H1 (cell line): Measurements from ENCODE around the gene DDX11. TPM values are rescaled to one million over a fixed set of nuclear protein-coding genes. Genes with fewer than 3 reads are reported as not detected.
A peak's percentile ranks its signal among the peaks of the same experiment; 100 is the strongest.

ENCODE experiments used
- CTCF ChIA-PET: fragments of 300-600 bp; sonication (Branson Sonifier 250); formaldehyde crosslinking; loops from one replicate; lab custom pipeline; 2021; ENCODE audit not compliant: partially characterized antibody; lab: Charles Lee
- POLR2A ChIA-PET: fragments of 300-600 bp; sonication (Branson Sonifier 250); formaldehyde crosslinking; loops from one replicate; lab custom pipeline; 2021; ENCODE audit warnings: inconsistent platforms; ENCODE audit not compliant: partially characterized antibody; lab: Charles Lee
- DNase-seq, 2 experiments: peaks; one replicate each; pipeline versions ENCODE4 v3.0.0 to v3.0.0-alpha.2; 2010 to 2022; ENCODE audit warnings: low spot score in 2 of 2, low read depth in 1 of 2, mixed read lengths in 1 of 2
- FAIRE-seq: peaks from 2 replicates; lab custom pipeline; 2011; peaks lifted over from hg19 to GRCh38; lab: Jason Lieb, UNC
- H2AFZ ChIP-seq: 2 replicates; pipeline ENCODE4 v1.8.1; 2012; ENCODE audit warnings: low read length, inconsistent platforms
- H2AK5ac ChIP-seq: 2 replicates; pipeline ENCODE4 v1.6.1; 2013; ENCODE audit warnings: low read depth, low read length
- H2BK120ac ChIP-seq: replicated peaks from 2 replicates; pipeline ENCODE3; 2013; ENCODE audit warnings: low read depth, low read length, inconsistent platforms
- H2BK12ac ChIP-seq: 2 replicates; pipeline ENCODE4 v1.6.1; 2013; ENCODE audit warnings: low read depth, low read length
- H2BK15ac ChIP-seq: 2 replicates; pipeline ENCODE4 v1.6.1; 2013; ENCODE audit warnings: low read length
- H2BK20ac ChIP-seq: 2 replicates; pipeline ENCODE4 v1.6.1; 2013; ENCODE audit warnings: low read length
- H2BK5ac ChIP-seq: 2 replicates; pipeline ENCODE4 v1.6.1; 2013; ENCODE audit warnings: low read depth, low read length
- H3K14ac ChIP-seq: 2 replicates; pipeline ENCODE4 v1.6.1; 2013; ENCODE audit warnings: inconsistent platforms; ENCODE audit not compliant: insufficient read length
- H3K18ac ChIP-seq: 2 replicates; pipeline ENCODE4 v1.6.1; 2013; ENCODE audit warnings: low read length; ENCODE audit errors: extremely low read depth
- H3K23ac ChIP-seq: 2 replicates; pipeline ENCODE4 v1.6.1; 2013; ENCODE audit warnings: inconsistent platforms; ENCODE audit not compliant: insufficient read length
- H3K23me2 ChIP-seq: 2 replicates; pipeline ENCODE4 v1.6.1; 2013; ENCODE audit warnings: low read depth, low read length
- H3K27ac ChIP-seq: 2 replicates; pipeline ENCODE4 v1.6.1; 2011; ENCODE audit warnings: low read depth, low read length, inconsistent platforms
- H3K27me3 ChIP-seq, 4 experiments: replicated peaks in 1 of 4; 1 replicate in 1 of 4; 2 replicates in 3 of 4; pipeline versions ENCODE4 v1.6.1 to v1.8.1; 2011 to 2013; ENCODE audit warnings: low read length in 3 of 4, mild to moderate bottlenecking in 3 of 4, inconsistent platforms in 2 of 4, mixed read lengths in 2 of 4, moderate library complexity in 1 of 4; ENCODE audit not compliant: control insufficient read depth in 3 of 4, insufficient read depth in 3 of 4; ENCODE audit errors: extremely low read depth in 1 of 4
- H3K36me3 ChIP-seq, 4 experiments: 2 replicates each; pipeline versions ENCODE4 v1.6.1 to v1.8.1; 2011 to 2013; ENCODE audit warnings: mild to moderate bottlenecking in 4 of 4, low read length in 3 of 4, moderate library complexity in 2 of 4, control low read depth in 1 of 4, inconsistent platforms in 1 of 4; ENCODE audit not compliant: insufficient read depth in 4 of 4, control insufficient read depth in 2 of 4
- H3K4ac ChIP-seq: replicated peaks from 2 replicates; pipeline ENCODE3; 2013; ENCODE audit warnings: low read length, low read depth, mixed read lengths, inconsistent platforms; ENCODE audit not compliant: insufficient read length
- H3K4me1 ChIP-seq, 4 experiments: replicated peaks in 1 of 4; 1 replicate in 1 of 4; 2 replicates in 3 of 4; pipeline versions ENCODE4 v1.6.1 to v1.8.1; 2011 to 2013; ENCODE audit warnings: low read length in 3 of 4, inconsistent platforms in 2 of 4, mixed read lengths in 1 of 4; ENCODE audit not compliant: insufficient read depth in 4 of 4, control insufficient read depth in 3 of 4
- H3K4me2 ChIP-seq, 2 experiments: 2 replicates each; pipeline versions ENCODE4 v1.6.1 to v1.8.1; 2011 to 2013; ENCODE audit warnings: low read depth in 2 of 2, low read length in 2 of 2, control low read depth in 1 of 2, inconsistent platforms in 1 of 2, mild to moderate bottlenecking in 1 of 2; ENCODE audit not compliant: insufficient read depth in 1 of 2
- H3K4me3 ChIP-seq, 4 experiments: fragments of 200-600, 300-600 bp in 1 of 4; sonication (generic), shearing (Covaris generic), sonication (Bioruptor Twin) in 1 of 4; 2 replicates each; pipeline versions ENCODE4 v1.5.1 to v1.8.1; 2011 to 2016; ENCODE audit warnings: low read length in 4 of 4, low read depth in 3 of 4, control low read depth in 2 of 4, inconsistent platforms in 2 of 4, mild to moderate bottlenecking in 2 of 4, mixed read lengths in 1 of 4, moderate library complexity in 1 of 4; ENCODE audit not compliant: insufficient read depth in 2 of 4; ENCODE audit errors: extremely low read depth in 1 of 4
- H3K56ac ChIP-seq: replicated peaks from 2 replicates; pipeline ENCODE3; 2013; ENCODE audit warnings: low read depth, mild to moderate bottlenecking, mixed read lengths, low read length, inconsistent platforms; ENCODE audit not compliant: insufficient read length
- H3K79me1 ChIP-seq: 2 replicates; pipeline ENCODE4 v1.6.1; 2013; ENCODE audit warnings: low read depth, low read length, control low read depth
- H3K79me2 ChIP-seq, 2 experiments: 2 replicates each; pipeline versions ENCODE4 v1.6.1 to v1.8.1; 2012 to 2013; ENCODE audit warnings: low read length in 2 of 2, mild to moderate bottlenecking in 2 of 2, inconsistent platforms in 1 of 2; ENCODE audit not compliant: insufficient read depth in 2 of 2, control insufficient read depth in 1 of 2
- H3K9ac ChIP-seq, 4 experiments: replicated peaks in 1 of 4; 1 replicate in 1 of 4; 2 replicates in 3 of 4; pipeline versions ENCODE4 v1.6.1 to v1.8.1; 2011 to 2013; ENCODE audit warnings: low read depth in 3 of 4, low read length in 3 of 4, control low read depth in 2 of 4, mild to moderate bottlenecking in 2 of 4, moderate library complexity in 2 of 4, inconsistent platforms in 1 of 4; ENCODE audit errors: extremely low read depth in 1 of 4
- H3K9me3 ChIP-seq, 2 experiments: 2 replicates each; pipeline versions ENCODE4 v1.6.1 to v1.8.1; 2012 to 2013; ENCODE audit warnings: mild to moderate bottlenecking in 2 of 2, moderate library complexity in 2 of 2, control low read depth in 1 of 2, inconsistent platforms in 1 of 2, low read depth in 1 of 2, low read length in 1 of 2, mixed read lengths in 1 of 2; ENCODE audit not compliant: insufficient read depth in 2 of 2
- H4K20me1 ChIP-seq, 2 experiments: replicated peaks in 1 of 2; 2 replicates each; pipeline versions ENCODE3 to v1.8.1; 2011 to 2013; ENCODE audit warnings: inconsistent platforms in 2 of 2, low read length in 2 of 2, mild to moderate bottlenecking in 1 of 2; ENCODE audit not compliant: insufficient read depth in 2 of 2, control insufficient read depth in 1 of 2
- H4K5ac ChIP-seq: 2 replicates; pipeline ENCODE4 v1.6.1; 2013; ENCODE audit warnings: low read length, low read depth, mixed read lengths, inconsistent platforms; ENCODE audit not compliant: insufficient read length
- H4K8ac ChIP-seq: 2 replicates; pipeline ENCODE4 v1.8.0; 2013; ENCODE audit warnings: mild to moderate bottlenecking, moderate library complexity, low read length, inconsistent platforms; ENCODE audit not compliant: insufficient read depth; ENCODE audit errors: extremely low read depth
- H4K91ac ChIP-seq: replicated peaks from 2 replicates; pipeline ENCODE3; 2013; ENCODE audit warnings: low read length, mixed read lengths, inconsistent platforms; ENCODE audit not compliant: insufficient read length
- BCL11A ChIP-seq, 2 experiments: IDR thresholded peaks; one replicate each; pipeline ENCODE4 v1.6.1; 2011; ENCODE audit warnings: low read depth in 2 of 2, low read length in 2 of 2, mild to moderate bottlenecking in 2 of 2
- BRCA1 ChIP-seq: IDR thresholded peaks from 2 replicates; pipeline ENCODE4 v1.6.1; 2012; ENCODE audit warnings: low read depth, low read length, improper control_type of control experiment
- CBX8 ChIP-seq: fragments of 300-800, 300-1000 bp; sonication (generic); IDR thresholded peaks from 2 replicates; pipeline ENCODE4 v1.7.1; 2016; ENCODE audit warnings: low read depth, low read length, borderline replicate concordance
- CHD1 ChIP-seq: IDR thresholded peaks from 2 replicates; pipeline ENCODE4 v1.6.1; 2012; ENCODE audit warnings: low read depth, low read length, improper control_type of control experiment
- CHD2 ChIP-seq: IDR thresholded peaks from 2 replicates; pipeline ENCODE4 v1.6.1; 2012; ENCODE audit warnings: low read length, improper control_type of control experiment
- GTF2F1 ChIP-seq: IDR thresholded peaks from 2 replicates; pipeline ENCODE4 v1.6.1; 2012; ENCODE audit warnings: low read depth, low read length, improper control_type of control experiment, borderline replicate concordance
- HDAC2 ChIP-seq, 2 experiments: fragments of 300-600 bp in 1 of 2; sonication (generic) in 1 of 2; IDR thresholded peaks; 2 replicates each; pipeline ENCODE4 v1.6.1; 2011 to 2012; ENCODE audit warnings: low read depth in 2 of 2, low read length in 2 of 2, mild to moderate bottlenecking in 2 of 2, moderate library complexity in 2 of 2, borderline replicate concordance in 1 of 2, inconsistent platforms in 1 of 2
- HDAC6 ChIP-seq: IDR thresholded peaks from one replicate; pipeline ENCODE4 v1.7.1; 2012; ENCODE audit warnings: low read depth, mild to moderate bottlenecking, inconsistent platforms, low read length, moderate library complexity
- KDM1A ChIP-seq: fragments of 200-600, 300-600 bp; sonication (generic); IDR thresholded peaks from 2 replicates; pipeline ENCODE4 v1.7.1; 2016; ENCODE audit warnings: mild to moderate bottlenecking, low read length, borderline replicate concordance
- RBBP5 ChIP-seq: IDR thresholded peaks from 2 replicates; pipeline ENCODE4 v1.7.1; 2012; ENCODE audit warnings: low read depth, mild to moderate bottlenecking, inconsistent platforms, low read length, moderate library complexity, borderline replicate concordance
- RXRA ChIP-seq: IDR thresholded peaks from 2 replicates; pipeline ENCODE4 v1.6.1; 2011; ENCODE audit warnings: low read depth, mild to moderate bottlenecking, low read length, moderate library complexity; ENCODE audit not compliant: insufficient read depth
- SIRT6 ChIP-seq: IDR thresholded peaks from one replicate; pipeline ENCODE4 v1.7.1; 2012; ENCODE audit warnings: low read length, inconsistent platforms
- SRF ChIP-seq: IDR thresholded peaks from 2 replicates; pipeline ENCODE4 v1.6.1; 2011; ENCODE audit warnings: mild to moderate bottlenecking, low read depth, low read length, moderate library complexity
- USF2 ChIP-seq: IDR thresholded peaks from 2 replicates; pipeline ENCODE4 v1.6.1; 2011; ENCODE audit warnings: low read length, improper control_type of control experiment
- WGBS, 2 experiments: shearing (Covaris generic) in 1 of 2; methylation state at CpG; one replicate each; pipeline versions ENCODE4 v1.1.6 to v1.1.7; 2013 to 2015; ENCODE audit warnings: low lambda C conversion rate in 2 of 2, mixed read lengths in 2 of 2, inconsistent platforms in 1 of 2, low coverage in 1 of 2, missing lambda C conversion rate in 1 of 2; ENCODE audit not compliant: insufficient replicate concordance in 2 of 2, insufficient coverage in 1 of 2, insufficient read length in 1 of 2; ENCODE audit errors: extremely low coverage in 1 of 2, missing lambda C conversion rate in 1 of 2; 5-methylcytosine and 5-hydroxymethylcytosine counted together
- polyA plus RNA-seq, 7 experiments: library from polyadenylated mRNA; depleted of rRNA in 3 of 7; stranded (reverse) in 5 of 7; unstranded in 2 of 7; fragments of >200 nt in 5 of 7; fragments of 200-250 nt in 2 of 7; gene quantifications; 1 replicate in 5 of 7; 2 replicates in 1 of 7; 4 replicates in 1 of 7; pipeline versions ENCODE4 v1.2.1 to v1.2.3, GENCODE V29; 2011 to 2013; ENCODE audit warnings: missing spikeins in 2 of 7, mixed read lengths in 2 of 7
- total RNA-seq: library from RNA; stranded (reverse); fragmentation: NEBNext Ultra II Directional; extraction: Animal tissue kit (Norgen Biotek cat#: 25700); gene quantifications from 2 replicates; pipeline ENCODE4 v1.2.1, GENCODE V29; 2021

The DDX11 gene
- total and polyA plus RNA-seq, 2 of the 8 experiments (the other 6 are each of a cell fraction or from before 2014, with no cell fraction given) = 61.6 to 141 TPM

- Histone ChIP-seq H3K79me1 (no peaks in the 10 kb centered on the region), H2AFZ (no peak overlapping the region), H4K8ac (no peak overlapping the region), H3K14ac (no peak overlapping the region), H3K56ac (no peak overlapping the region), H4K20me1 (no peaks in the 10 kb centered on the region), H3K36me3 (no peaks in the 10 kb centered on the region), H2BK120ac (no peak overlapping the region), H3K4me2 (no peak overlapping the region), H2BK20ac (no peak overlapping the region), H4K91ac (no peak overlapping the region), H3K4me3 (no peak overlapping the region), H2BK5ac (no peak overlapping the region), H3K18ac (no peak overlapping the region), H3K9ac (no peak overlapping the region), H4K5ac (no peak overlapping the region), H3K23ac (no peak overlapping the region), H3K27ac (no peak overlapping the region), H2BK15ac (no peak overlapping the region), H3K9me3 (no peaks in the 10 kb centered on the region; a peak in 1 of 4 replicates), H2AK5ac (no peak overlapping the region), H2BK12ac (no peak overlapping the region), H3K4me1 (no peaks in the 10 kb centered on the region), H3K4ac (no peak overlapping the region), H3K79me2 (no peaks in the 10 kb centered on the region), H3K27me3 (no peaks in the 10 kb centered on the region), H3K23me2 (no peaks in the 10 kb centered on the region; the same call in 1 of the 2 replicates)
- TF ChIP-seq SRF (no peak), HDAC2 (IDR thresholded peaks at IDR 0.05; ENCODE audit: borderline replicate concordance in 1 of 2, low read depth in 2 of 2, low read length in 2 of 2) (no peak), BCL11A (IDR thresholded peaks at IDR 0.05; ENCODE audit: low read depth in 2 of 2, low read length in 2 of 2) (no peak), RXRA (no peak), CHD1 (no peak), CHD2 (no peak), HDAC6 (no peak), CBX8 (no peak), USF2 (no peak), GTF2F1 (no peak), KDM1A (no peak), SIRT6 (no peak), RBBP5 (no peak), BRCA1 (no peak)
- DNase-seq = peak in 1 of 2 experiments; percentile 35
- WGBS, 2 experiments = 82% methylated on average over 11 of the region's 11 CpGs; no CpG with 5 or more reads in 1 of the 2 experiments
- no peak for FAIRE-seq
- ChIA-PET CTCF (no interaction called here), POLR2A (interaction anchor here (1.4 kb wide), 1 partner anchor 10 kb away, joined by 3 read pairs; no protein-coding TSS in a partner anchor)
These were observed 44.2 kb upstream of the DDX11 start for GRCh38 chr12:31029468-31029867.
